Measurements from ENCODE around the gene RIOK2.

The RIOK2 gene

GRCh38 chr5:97183100-97183929 lies at the start of gene RIOK2:
Gene RIOK2, minus strand, starts transcription at chr5:97183247. Its CDS starts 56 bp downstream, at chr5:97183191.
- H3K4me3 ChIP-seq (ENCODE audit: low read length): peak within 1 kb of the TSS; percentile 99
- no peak for TF ChIP-seq ZNF274 (IDR thresholded peaks at IDR 0.05; ENCODE audit: low read depth, low read length)

- TF ChIP-seq ZNF274 (IDR thresholded peaks at IDR 0.05; ENCODE audit: low read depth, low read length): no peak
- no peak overlapping the region for H3K4me3 ChIP-seq (ENCODE audit: low read length)
These were observed 48.1 kb upstream of the RIOK2 start for GRCh38 chr5:97231025-97231636.

- TF ChIP-seq ZNF274 (IDR thresholded peaks at IDR 0.05; ENCODE audit: low read depth, low read length): no peak
- no peak overlapping the region for H3K4me3 ChIP-seq (ENCODE audit: low read length)
These were observed 46.7 kb upstream of the RIOK2 start for GRCh38 chr5:97229688-97230285.

- no peak for TF ChIP-seq ZNF274 (IDR thresholded peaks at IDR 0.05; ENCODE audit: low read depth, low read length)
These were observed 46.1 kb upstream of the RIOK2 start for GRCh38 chr5:97229196-97229595.

GRCh38 chr5:97225222-97225621 lies 42.2 kb upstream of the RIOK2 start:
- H3K4me3 ChIP-seq (ENCODE audit: low read length): no peak overlapping the region
- no peak for TF ChIP-seq ZNF274 (IDR thresholded peaks at IDR 0.05; ENCODE audit: low read depth, low read length)

More at GRCh38 chr5:97229196-97229595, 46.1 kb upstream of the RIOK2 start:
- H3K4me3 ChIP-seq (ENCODE audit: low read length): no peak overlapping the region

- TF ChIP-seq ZNF274 (IDR thresholded peaks at IDR 0.05; ENCODE audit: low read depth, low read length): no peak
- H3K4me3 ChIP-seq (ENCODE audit: low read length): no peak overlapping the region
These were observed 41.2 kb upstream of the RIOK2 start for GRCh38 chr5:97224112-97224750.

- H3K4me3 ChIP-seq (ENCODE audit: low read length): no peak overlapping the region
- TF ChIP-seq ZNF274 (IDR thresholded peaks at IDR 0.05; ENCODE audit: low read depth, low read length): no peak
These were observed 40.5 kb upstream of the RIOK2 start for GRCh38 chr5:97223596-97223995.

- no peak overlapping the region for H3K4me3 ChIP-seq (ENCODE audit: low read length)
- no peak for TF ChIP-seq ZNF274 (IDR thresholded peaks at IDR 0.05; ENCODE audit: low read depth, low read length)
These were observed 26.3 kb upstream of the RIOK2 start for GRCh38 chr5:97209343-97209742.

GRCh38 chr5:97208714-97209113 lies 25.7 kb upstream of the RIOK2 start:
- TF ChIP-seq ZNF274 (IDR thresholded peaks at IDR 0.05; ENCODE audit: low read depth, low read length): no peak
- H3K4me3 ChIP-seq (ENCODE audit: low read length): no peak overlapping the region

GRCh38 chr5:97208184-97208713 lies 25.2 kb upstream of the RIOK2 start:
- TF ChIP-seq ZNF274 (IDR thresholded peaks at IDR 0.05; ENCODE audit: low read depth, low read length): no peak
- H3K4me3 ChIP-seq (ENCODE audit: low read length): no peak overlapping the region

GRCh38 chr5:97194366-97194765 lies 11.3 kb upstream of the RIOK2 start:
- no peak for TF ChIP-seq ZNF274 (IDR thresholded peaks at IDR 0.05; ENCODE audit: low read depth, low read length)
- no peak overlapping the region for H3K4me3 ChIP-seq (ENCODE audit: low read length)

GRCh38 chr5:97193355-97193688 lies 10.3 kb upstream of the RIOK2 start:
- no peak overlapping the region for H3K4me3 ChIP-seq (ENCODE audit: low read length)
- no peak for TF ChIP-seq ZNF274 (IDR thresholded peaks at IDR 0.05; ENCODE audit: low read depth, low read length)

GRCh38 chr5:97192580-97193354 lies 9.7 kb upstream of the RIOK2 start:
- TF ChIP-seq ZNF274 (IDR thresholded peaks at IDR 0.05; ENCODE audit: low read depth, low read length): no peak
- H3K4me3 ChIP-seq (ENCODE audit: low read length): no peak overlapping the region; the same call in 1 of the 2 replicates
